H1 (cell line): Measurements from ENCODE around the gene LGALS3. TPM values are rescaled to one million over a fixed set of nuclear protein-coding genes. Genes with fewer than 3 reads are reported as not detected.
A peak's percentile ranks its signal among the peaks of the same experiment; 100 is the strongest.

ENCODE experiments used
- CTCF ChIA-PET: fragments of 300-600 bp; sonication (Branson Sonifier 250); formaldehyde crosslinking; loops from one replicate; lab custom pipeline; 2021; ENCODE audit not compliant: partially characterized antibody; lab: Charles Lee
- POLR2A ChIA-PET: fragments of 300-600 bp; sonication (Branson Sonifier 250); formaldehyde crosslinking; loops from one replicate; lab custom pipeline; 2021; ENCODE audit warnings: inconsistent platforms; ENCODE audit not compliant: partially characterized antibody; lab: Charles Lee
- DNase-seq, 2 experiments: peaks; one replicate each; pipeline versions ENCODE4 v3.0.0 to v3.0.0-alpha.2; 2010 to 2022; ENCODE audit warnings: low spot score in 2 of 2, low read depth in 1 of 2, mixed read lengths in 1 of 2
- FAIRE-seq: peaks from 2 replicates; lab custom pipeline; 2011; peaks lifted over from hg19 to GRCh38; lab: Jason Lieb, UNC
- H2AFZ ChIP-seq: 2 replicates; pipeline ENCODE4 v1.8.1; 2012; ENCODE audit warnings: low read length, inconsistent platforms
- H2AK5ac ChIP-seq: 2 replicates; pipeline ENCODE4 v1.6.1; 2013; ENCODE audit warnings: low read depth, low read length
- H2BK120ac ChIP-seq: replicated peaks from 2 replicates; pipeline ENCODE3; 2013; ENCODE audit warnings: low read depth, low read length, inconsistent platforms
- H2BK12ac ChIP-seq: 2 replicates; pipeline ENCODE4 v1.6.1; 2013; ENCODE audit warnings: low read depth, low read length
- H2BK15ac ChIP-seq: 2 replicates; pipeline ENCODE4 v1.6.1; 2013; ENCODE audit warnings: low read length
- H2BK20ac ChIP-seq: 2 replicates; pipeline ENCODE4 v1.6.1; 2013; ENCODE audit warnings: low read length
- H2BK5ac ChIP-seq: 2 replicates; pipeline ENCODE4 v1.6.1; 2013; ENCODE audit warnings: low read depth, low read length
- H3K14ac ChIP-seq: 2 replicates; pipeline ENCODE4 v1.6.1; 2013; ENCODE audit warnings: inconsistent platforms; ENCODE audit not compliant: insufficient read length
- H3K18ac ChIP-seq: 2 replicates; pipeline ENCODE4 v1.6.1; 2013; ENCODE audit warnings: low read length; ENCODE audit errors: extremely low read depth
- H3K23ac ChIP-seq: 2 replicates; pipeline ENCODE4 v1.6.1; 2013; ENCODE audit warnings: inconsistent platforms; ENCODE audit not compliant: insufficient read length
- H3K23me2 ChIP-seq: 2 replicates; pipeline ENCODE4 v1.6.1; 2013; ENCODE audit warnings: low read depth, low read length
- H3K27ac ChIP-seq: 2 replicates; pipeline ENCODE4 v1.6.1; 2011; ENCODE audit warnings: low read depth, low read length, inconsistent platforms
- H3K27me3 ChIP-seq, 4 experiments: replicated peaks in 1 of 4; 1 replicate in 1 of 4; 2 replicates in 3 of 4; pipeline versions ENCODE4 v1.6.1 to v1.8.1; 2011 to 2013; ENCODE audit warnings: low read length in 3 of 4, mild to moderate bottlenecking in 3 of 4, inconsistent platforms in 2 of 4, mixed read lengths in 2 of 4, moderate library complexity in 1 of 4; ENCODE audit not compliant: control insufficient read depth in 3 of 4, insufficient read depth in 3 of 4; ENCODE audit errors: extremely low read depth in 1 of 4
- H3K36me3 ChIP-seq, 4 experiments: 2 replicates each; pipeline versions ENCODE4 v1.6.1 to v1.8.1; 2011 to 2013; ENCODE audit warnings: mild to moderate bottlenecking in 4 of 4, low read length in 3 of 4, moderate library complexity in 2 of 4, control low read depth in 1 of 4, inconsistent platforms in 1 of 4; ENCODE audit not compliant: insufficient read depth in 4 of 4, control insufficient read depth in 2 of 4
- H3K4ac ChIP-seq: replicated peaks from 2 replicates; pipeline ENCODE3; 2013; ENCODE audit warnings: low read length, low read depth, mixed read lengths, inconsistent platforms; ENCODE audit not compliant: insufficient read length
- H3K4me1 ChIP-seq, 4 experiments: replicated peaks in 1 of 4; 1 replicate in 1 of 4; 2 replicates in 3 of 4; pipeline versions ENCODE4 v1.6.1 to v1.8.1; 2011 to 2013; ENCODE audit warnings: low read length in 3 of 4, inconsistent platforms in 2 of 4, mixed read lengths in 1 of 4; ENCODE audit not compliant: insufficient read depth in 4 of 4, control insufficient read depth in 3 of 4
- H3K4me2 ChIP-seq, 2 experiments: 2 replicates each; pipeline versions ENCODE4 v1.6.1 to v1.8.1; 2011 to 2013; ENCODE audit warnings: low read depth in 2 of 2, low read length in 2 of 2, control low read depth in 1 of 2, inconsistent platforms in 1 of 2, mild to moderate bottlenecking in 1 of 2; ENCODE audit not compliant: insufficient read depth in 1 of 2
- H3K4me3 ChIP-seq, 4 experiments: fragments of 200-600, 300-600 bp in 1 of 4; sonication (generic), shearing (Covaris generic), sonication (Bioruptor Twin) in 1 of 4; 2 replicates each; pipeline versions ENCODE4 v1.5.1 to v1.8.1; 2011 to 2016; ENCODE audit warnings: low read length in 4 of 4, low read depth in 3 of 4, control low read depth in 2 of 4, inconsistent platforms in 2 of 4, mild to moderate bottlenecking in 2 of 4, mixed read lengths in 1 of 4, moderate library complexity in 1 of 4; ENCODE audit not compliant: insufficient read depth in 2 of 4; ENCODE audit errors: extremely low read depth in 1 of 4
- H3K56ac ChIP-seq: replicated peaks from 2 replicates; pipeline ENCODE3; 2013; ENCODE audit warnings: low read depth, mild to moderate bottlenecking, mixed read lengths, low read length, inconsistent platforms; ENCODE audit not compliant: insufficient read length
- H3K79me1 ChIP-seq: 2 replicates; pipeline ENCODE4 v1.6.1; 2013; ENCODE audit warnings: low read depth, low read length, control low read depth
- H3K79me2 ChIP-seq, 2 experiments: 2 replicates each; pipeline versions ENCODE4 v1.6.1 to v1.8.1; 2012 to 2013; ENCODE audit warnings: low read length in 2 of 2, mild to moderate bottlenecking in 2 of 2, inconsistent platforms in 1 of 2; ENCODE audit not compliant: insufficient read depth in 2 of 2, control insufficient read depth in 1 of 2
- H3K9ac ChIP-seq, 4 experiments: replicated peaks in 1 of 4; 1 replicate in 1 of 4; 2 replicates in 3 of 4; pipeline versions ENCODE4 v1.6.1 to v1.8.1; 2011 to 2013; ENCODE audit warnings: low read depth in 3 of 4, low read length in 3 of 4, control low read depth in 2 of 4, mild to moderate bottlenecking in 2 of 4, moderate library complexity in 2 of 4, inconsistent platforms in 1 of 4; ENCODE audit errors: extremely low read depth in 1 of 4
- H3K9me3 ChIP-seq, 2 experiments: 2 replicates each; pipeline versions ENCODE4 v1.6.1 to v1.8.1; 2012 to 2013; ENCODE audit warnings: mild to moderate bottlenecking in 2 of 2, moderate library complexity in 2 of 2, control low read depth in 1 of 2, inconsistent platforms in 1 of 2, low read depth in 1 of 2, low read length in 1 of 2, mixed read lengths in 1 of 2; ENCODE audit not compliant: insufficient read depth in 2 of 2
- H4K20me1 ChIP-seq, 2 experiments: replicated peaks in 1 of 2; 2 replicates each; pipeline versions ENCODE3 to v1.8.1; 2011 to 2013; ENCODE audit warnings: inconsistent platforms in 2 of 2, low read length in 2 of 2, mild to moderate bottlenecking in 1 of 2; ENCODE audit not compliant: insufficient read depth in 2 of 2, control insufficient read depth in 1 of 2
- H4K5ac ChIP-seq: 2 replicates; pipeline ENCODE4 v1.6.1; 2013; ENCODE audit warnings: low read length, low read depth, mixed read lengths, inconsistent platforms; ENCODE audit not compliant: insufficient read length
- H4K8ac ChIP-seq: 2 replicates; pipeline ENCODE4 v1.8.0; 2013; ENCODE audit warnings: mild to moderate bottlenecking, moderate library complexity, low read length, inconsistent platforms; ENCODE audit not compliant: insufficient read depth; ENCODE audit errors: extremely low read depth
- H4K91ac ChIP-seq: replicated peaks from 2 replicates; pipeline ENCODE3; 2013; ENCODE audit warnings: low read length, mixed read lengths, inconsistent platforms; ENCODE audit not compliant: insufficient read length
- ATF2 ChIP-seq: IDR thresholded peaks from 2 replicates; pipeline ENCODE4 v1.6.1; 2012; ENCODE audit warnings: low read length, inconsistent platforms
- BRCA1 ChIP-seq: IDR thresholded peaks from 2 replicates; pipeline ENCODE4 v1.6.1; 2012; ENCODE audit warnings: low read depth, low read length, improper control_type of control experiment
- CBX8 ChIP-seq: fragments of 300-800, 300-1000 bp; sonication (generic); IDR thresholded peaks from 2 replicates; pipeline ENCODE4 v1.7.1; 2016; ENCODE audit warnings: low read depth, low read length, borderline replicate concordance
- GTF2F1 ChIP-seq: IDR thresholded peaks from 2 replicates; pipeline ENCODE4 v1.6.1; 2012; ENCODE audit warnings: low read depth, low read length, improper control_type of control experiment, borderline replicate concordance
- RNF2 ChIP-seq: fragments of 200-900, 300-1000 bp; sonication (generic); IDR thresholded peaks from 2 replicates; pipeline ENCODE4 v1.7.1; 2016; ENCODE audit warnings: borderline replicate concordance, low read depth, mild to moderate bottlenecking, antibody characterized with exemption, low read length; ENCODE audit not compliant: poor library complexity, severe bottlenecking; ENCODE audit errors: missing control alignments
- TEAD4 ChIP-seq: IDR thresholded peaks from 2 replicates; pipeline ENCODE4 v1.6.1; 2012; ENCODE audit warnings: low read depth, low read length, inconsistent platforms, mixed read lengths
- USF2 ChIP-seq: IDR thresholded peaks from 2 replicates; pipeline ENCODE4 v1.6.1; 2011; ENCODE audit warnings: low read length, improper control_type of control experiment
- WGBS, 2 experiments: shearing (Covaris generic) in 1 of 2; methylation state at CpG; one replicate each; pipeline versions ENCODE4 v1.1.6 to v1.1.7; 2013 to 2015; ENCODE audit warnings: low lambda C conversion rate in 2 of 2, mixed read lengths in 2 of 2, inconsistent platforms in 1 of 2, low coverage in 1 of 2, missing lambda C conversion rate in 1 of 2; ENCODE audit not compliant: insufficient replicate concordance in 2 of 2, insufficient coverage in 1 of 2, insufficient read length in 1 of 2; ENCODE audit errors: extremely low coverage in 1 of 2, missing lambda C conversion rate in 1 of 2; 5-methylcytosine and 5-hydroxymethylcytosine counted together
- polyA plus RNA-seq, 7 experiments: library from polyadenylated mRNA; depleted of rRNA in 3 of 7; stranded (reverse) in 5 of 7; unstranded in 2 of 7; fragments of >200 nt in 5 of 7; fragments of 200-250 nt in 2 of 7; gene quantifications; 1 replicate in 5 of 7; 2 replicates in 1 of 7; 4 replicates in 1 of 7; pipeline versions ENCODE4 v1.2.1 to v1.2.3, GENCODE V29; 2011 to 2013; ENCODE audit warnings: missing spikeins in 2 of 7, mixed read lengths in 2 of 7
- total RNA-seq: library from RNA; stranded (reverse); fragmentation: NEBNext Ultra II Directional; extraction: Animal tissue kit (Norgen Biotek cat#: 25700); gene quantifications from 2 replicates; pipeline ENCODE4 v1.2.1, GENCODE V29; 2021

LGALS3 gene
- total and polyA plus RNA-seq, 2 of the 8 experiments (the other 6 are each of a cell fraction or from before 2014, with no cell fraction given): 9.7 to 14.5 TPM

DNA sequence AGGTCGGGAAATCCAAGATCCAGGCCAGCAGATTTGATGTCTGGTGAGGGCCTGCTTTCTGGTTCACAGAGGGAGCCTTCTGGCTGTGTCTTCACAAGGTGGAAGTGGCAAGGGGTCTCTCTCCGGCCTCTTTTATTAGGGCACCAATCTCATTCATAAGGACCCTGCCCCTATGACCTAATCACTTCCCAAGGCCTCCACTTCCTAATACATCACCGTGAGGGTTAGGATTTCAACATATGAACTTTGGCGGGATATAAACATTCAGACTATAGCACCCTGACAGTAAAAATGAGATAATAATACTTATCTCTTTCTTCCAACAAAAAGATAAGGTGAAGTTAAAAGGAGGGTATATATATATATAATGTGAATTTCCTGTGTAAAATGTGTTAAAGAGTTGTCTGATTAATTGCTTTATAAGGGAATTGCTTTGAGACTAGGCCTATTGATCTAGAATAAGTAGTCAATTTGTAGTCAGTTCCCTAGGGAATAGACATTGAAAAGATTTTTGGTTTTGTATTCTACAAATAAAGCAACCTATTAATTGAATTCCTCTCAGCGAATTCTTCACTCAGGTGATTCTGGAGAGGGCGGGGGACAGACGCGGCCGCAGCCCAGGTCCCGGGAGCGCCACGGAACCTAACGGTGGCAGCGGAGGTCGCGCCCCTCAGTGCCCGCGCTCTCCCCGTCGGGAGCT lies 516 bp upstream of the LGALS3 start:
- Histone ChIP-seq H3K4ac (no peak overlapping the region), H4K91ac (no peak overlapping the region), H2AK5ac (no peak overlapping the region), H3K23me2 (peaks cover 10% of the 10 kb centered on the region), H2BK120ac (no peak overlapping the region), H3K18ac (no peak overlapping the region), H3K27me3 (peaks cover 0 to 30% (median 17%) of the 10 kb centered on the region in 4 experiments; a peak in 6 of 7 replicates), H3K9ac (no peak overlapping the region), H3K14ac (no peak overlapping the region), H4K5ac (no peak overlapping the region), H2BK20ac (no peak overlapping the region), H3K4me2 (peak overlapping the region; percentile 81 to 91), H2AFZ (no peak overlapping the region), H3K4me3 (peak overlapping the region; percentile 53 to 74 (median 62)), H3K36me3 (no peaks in the 10 kb centered on the region), H2BK15ac (no peak overlapping the region), H3K56ac (no peak overlapping the region), H2BK12ac (no peak overlapping the region), H4K8ac (peak overlapping the region; percentile 74; the same call in 1 of the 2 replicates), H2BK5ac (no peak overlapping the region), H3K9me3 (no peaks in the 10 kb centered on the region), H3K27ac (no peak overlapping the region), H3K79me2 (no peaks in the 10 kb centered on the region), H3K4me1 (peaks cover 0 to 3% (median 1%) of the 10 kb centered on the region in 4 experiments; a peak in 2 of 7 replicates), H4K20me1 (no peaks in the 10 kb centered on the region), H3K23ac (no peak overlapping the region), H3K79me1 (no peaks in the 10 kb centered on the region)
- FAIRE-seq (no peak), DNase-seq (no peak)
- 17% methylated on average over 20 of the region's 20 CpGs; no CpG with 5 or more reads in 1 of the 2 experiments for WGBS, 2 experiments
- POLR2A ChIA-PET: interaction anchor here (1.4 to 3.8 kb wide), 5 partner anchors 21 to 77 kb away, joined by 3 to 11 read pairs (median 8); partner anchors contain the start of gene MAPK1IP1L
- TF ChIP-seq ATF2: no peak
- no peak for TF ChIP-seq RNF2
- no peak for TF ChIP-seq TEAD4
- TF ChIP-seq BRCA1: no peak
- no peak for TF ChIP-seq GTF2F1
- TF ChIP-seq USF2: no peak
- no peak for TF ChIP-seq CBX8
- CTCF ChIA-PET: interaction anchor here (1.0 to 1.3 kb wide), 2 partner anchors 11 to 26 kb away, joined by 3 to 4 read pairs; no protein-coding TSS in a partner anchor
